ENCODE results near the gene STRA8.
A peak's percentile ranks its signal among the peaks of the same experiment; 100 is the strongest.

Gene STRA8

GRCh38 chr7:135285547-135286233, 52.1 kb downstream of the STRA8 start:
- peaks cover 22% of the 10 kb centered on the region for H3K4me1 ChIP-seq
- H2AFZ ChIP-seq, result no peak overlapping the region
- H3K9ac ChIP-seq, result no peak overlapping the region
- H3K4me3 ChIP-seq (ENCODE audit: low read depth, low read length), result no peak overlapping the region
- no peaks in the 10 kb centered on the region for H3K79me2 ChIP-seq
- H3K36me3 ChIP-seq (ENCODE audit: control insufficient read depth, insufficient read depth, low read length), result no peaks in the 10 kb centered on the region
- no peaks in the 10 kb centered on the region for H3K27me3 ChIP-seq (ENCODE audit: control insufficient read depth, insufficient read depth, low read length)
- H3K27ac ChIP-seq, result no peak overlapping the region
- H3K4me2 ChIP-seq (ENCODE audit: low read length), result no peak overlapping the region
- TF ChIP-seq CTCF (IDR thresholded peaks at IDR 0.05), result no peak
- H3K9me3 ChIP-seq (ENCODE audit: control insufficient read depth, low read length), result no peaks in the 10 kb centered on the region

- Histone ChIP-seq H3K4me3 (ENCODE audit: low read depth, low read length) (no peak overlapping the region), H3K9ac (no peak overlapping the region), H3K36me3 (ENCODE audit: control insufficient read depth, insufficient read depth, low read length) (no peaks in the 10 kb centered on the region), H2AFZ (no peak overlapping the region), H3K9me3 (ENCODE audit: control insufficient read depth, low read length) (no peaks in the 10 kb centered on the region), H3K4me2 (ENCODE audit: low read length) (no peak overlapping the region), H3K4me1 (peaks cover 25% of the 10 kb centered on the region), H3K27me3 (ENCODE audit: control insufficient read depth, insufficient read depth, low read length) (no peaks in the 10 kb centered on the region), H3K27ac (no peak overlapping the region), H3K79me2 (no peaks in the 10 kb centered on the region)
- no peak for TF ChIP-seq CTCF (IDR thresholded peaks at IDR 0.05)
Measured at GRCh38 chr7:135286876-135287275, 53.2 kb downstream of the STRA8 start.

GRCh38 chr7:135290594-135290993, 57.0 kb downstream of the STRA8 start:
- no peak overlapping the region for H2AFZ ChIP-seq
- no peaks in the 10 kb centered on the region for H3K36me3 ChIP-seq (ENCODE audit: control insufficient read depth, insufficient read depth, low read length)
- H3K4me3 ChIP-seq (ENCODE audit: low read depth, low read length), result no peak overlapping the region
- no peak overlapping the region for H3K9ac ChIP-seq
- peaks cover 14% of the 10 kb centered on the region for H3K4me1 ChIP-seq
- no peak for TF ChIP-seq CTCF (IDR thresholded peaks at IDR 0.05)
- H3K9me3 ChIP-seq (ENCODE audit: control insufficient read depth, low read length), result no peaks in the 10 kb centered on the region
- no peak overlapping the region for H3K27ac ChIP-seq
- no peaks in the 10 kb centered on the region for H3K79me2 ChIP-seq
- H3K27me3 ChIP-seq (ENCODE audit: control insufficient read depth, insufficient read depth, low read length), result no peaks in the 10 kb centered on the region
- no peak overlapping the region for H3K4me2 ChIP-seq (ENCODE audit: low read length)

GRCh38 chr7:135291809-135292253, 58.2 kb downstream of the STRA8 start:
- Histone ChIP-seq H3K9ac (no peak overlapping the region), H3K27me3 (ENCODE audit: control insufficient read depth, insufficient read depth, low read length) (no peaks in the 10 kb centered on the region), H3K4me1 (peaks cover 14% of the 10 kb centered on the region), H3K36me3 (ENCODE audit: control insufficient read depth, insufficient read depth, low read length) (no peaks in the 10 kb centered on the region), H3K9me3 (ENCODE audit: control insufficient read depth, low read length) (no peaks in the 10 kb centered on the region), H3K4me3 (ENCODE audit: low read depth, low read length) (no peak overlapping the region), H3K4me2 (ENCODE audit: low read length) (no peak overlapping the region), H2AFZ (peak overlapping the region; percentile 47), H3K79me2 (no peaks in the 10 kb centered on the region), H3K27ac (peak overlapping the region; percentile 88)
- TF ChIP-seq CTCF (IDR thresholded peaks at IDR 0.05), result no peak

- Histone ChIP-seq H3K9me3 (ENCODE audit: control insufficient read depth, low read length) (no peaks in the 10 kb centered on the region), H3K27me3 (ENCODE audit: control insufficient read depth, insufficient read depth, low read length) (no peaks in the 10 kb centered on the region), H3K36me3 (ENCODE audit: control insufficient read depth, insufficient read depth, low read length) (no peaks in the 10 kb centered on the region), H3K4me3 (ENCODE audit: low read depth, low read length) (no peak overlapping the region), H3K79me2 (no peaks in the 10 kb centered on the region), H3K4me2 (ENCODE audit: low read length) (no peak overlapping the region), H3K4me1 (no peaks in the 10 kb centered on the region), H3K27ac (no peak overlapping the region), H3K9ac (no peak overlapping the region), H2AFZ (no peak overlapping the region)
- no peak for TF ChIP-seq CTCF (IDR thresholded peaks at IDR 0.05)
Measured at GRCh38 chr7:135299235-135299634, 65.6 kb downstream of the STRA8 start.

Data from parathyroid adenoma (tissue), 2 donors.